ENCODE data around the gene SHROOM1. TPM values are rescaled to one million over a fixed set of nuclear protein-coding genes. Genes with fewer than 3 reads are reported as not detected.

SHROOM1 gene
- total and polyA plus RNA-seq, 9 of the 15 experiments (the other 6 are each of a cell fraction or from before 2014, with no cell fraction given): 0.44 to 26.5 (median 11.9) TPM

GRCh38 chr5:132865668-132866341, 35.4 kb upstream of the SHROOM1 start (continued):
- no peak for TF ChIP-seq ARID3A (IDR thresholded peaks at IDR 0.05; ENCODE audit: borderline replicate concordance, low read depth, low read length)
- TF ChIP-seq CREB3 (tag; conservative IDR thresholded peaks at IDR 0.05; ENCODE audit: low read depth): peak; percentile 85
- no peak for TF ChIP-seq KAT7 (CRISPR knock-in tag; IDR thresholded peaks at IDR 0.05; ENCODE audit: borderline replicate concordance)
- TF ChIP-seq ID3 (CRISPR knock-in tag; IDR thresholded peaks at IDR 0.05): no peak
- no peak for TF ChIP-seq ID3 (tag; IDR thresholded peaks at IDR 0.05)
- TF ChIP-seq ZBTB17 (CRISPR knock-in tag; IDR thresholded peaks at IDR 0.05): peak; percentile 77
- TF ChIP-seq SMARCE1 (IDR thresholded peaks at IDR 0.05): 0 out of 2 replicates have a peak, but pooled peaks have one; percentile 29
- no peak for TF ChIP-seq CBX1 (IDR thresholded peaks at IDR 0.05; ENCODE audit: low read depth)
- TF ChIP-seq STAG1 (CRISPR knock-in tag; IDR thresholded peaks at IDR 0.05; ENCODE audit: borderline replicate concordance): 0 out of 2 replicates have a peak, but pooled peaks have one; percentile 8
- no peak for TF ChIP-seq TCFL5 (CRISPR knock-in tag; conservative IDR thresholded peaks at IDR 0.05)
- no peak for TF ChIP-seq CREM (IDR thresholded peaks at IDR 0.05; ENCODE audit: low read depth)
- TF ChIP-seq E2F8 (IDR thresholded peaks at IDR 0.05; ENCODE audit: low read depth, partially characterized antibody): no peak
- TF ChIP-seq KAT8 (IDR thresholded peaks at IDR 0.05; ENCODE audit: low read depth): no peak
- TF ChIP-seq MTA2 (IDR thresholded peaks at IDR 0.05; ENCODE audit: low read depth): no peak
- TF ChIP-seq UBTF (IDR thresholded peaks at IDR 0.05; ENCODE audit: borderline replicate concordance in 1 of 2, low read depth in 2 of 2, low read length in 2 of 2): 0 out of 4 replicates have a peak, but pooled peaks of 1 of the 2 experiments have one; percentile 12
- TF ChIP-seq ZNF511 (CRISPR knock-in tag; IDR thresholded peaks at IDR 0.05): peak; percentile 83
- TF ChIP-seq DMBX1 (CRISPR knock-in tag; IDR thresholded peaks at IDR 0.05; ENCODE audit: borderline replicate concordance): peak; percentile 73

All from K562 (cell line).